Loucy (cell line): ENCODE data around the gene ARNT2.

Source experiments
- H2AFZ ChIP-seq: fragments of 200-600 bp; sonication (generic); 2 replicates; pipeline ENCODE4 v1.6.0; 2016; ENCODE audit warnings: antibody characterized with exemption, mild to moderate bottlenecking, low read length, moderate library complexity
- H3F3A ChIP-seq: fragments of 200-600 bp; 2 replicates; pipeline ENCODE4 v1.6.0; 2016; ENCODE audit warnings: antibody characterized with exemption, low read depth, mild to moderate bottlenecking
- H3K27me3 ChIP-seq: fragments of 200-600 bp; sonication (generic); 2 replicates; pipeline ENCODE4 v1.6.1; 2014; ENCODE audit warnings: low read length, mild to moderate bottlenecking; ENCODE audit not compliant: insufficient read depth, poor library complexity, severe bottlenecking
- H3K36me3 ChIP-seq: fragments of 200-600 bp; sonication (generic); 2 replicates; pipeline ENCODE4 v1.6.1; 2016; ENCODE audit warnings: low read length; ENCODE audit not compliant: insufficient read depth
- H3K4me1 ChIP-seq: fragments of 200-600 bp; sonication (generic); 2 replicates; pipeline ENCODE4 v1.5.1; 2014; ENCODE audit warnings: low read length, mild to moderate bottlenecking; ENCODE audit not compliant: insufficient read depth, poor library complexity, severe bottlenecking
- H3K4me2 ChIP-seq: fragments of 200-600 bp; sonication (generic); 2 replicates; pipeline ENCODE4 v1.6.0; 2014; ENCODE audit warnings: antibody characterized with exemption, low read length, low read depth, mild to moderate bottlenecking; ENCODE audit not compliant: poor library complexity, severe bottlenecking
- H3K4me3 ChIP-seq: fragments of 200-600 bp; sonication (generic); 2 replicates; pipeline ENCODE4 v1.5.1; 2014; ENCODE audit warnings: low read length, mild to moderate bottlenecking, mixed read lengths; ENCODE audit not compliant: poor library complexity, severe bottlenecking
- H3K79me2 ChIP-seq: fragments of 200-600 bp; sonication (generic); 2 replicates; pipeline ENCODE4 v1.6.1; 2014; ENCODE audit warnings: low read length; ENCODE audit not compliant: insufficient read depth
- H3K9ac ChIP-seq: fragments of 200-600 bp; sonication (generic); 2 replicates; pipeline ENCODE4 v1.6.0; 2014; ENCODE audit warnings: mild to moderate bottlenecking, low read depth, low read length, moderate library complexity; ENCODE audit not compliant: poor library complexity, severe bottlenecking
- H3K9me2 ChIP-seq: fragments of 200-600 bp; sonication (generic); replicated peaks from 2 replicates; pipeline ENCODE4 v1.6.1; 2016; ENCODE audit warnings: low read depth, low read length, mixed read lengths
- H3K9me3 ChIP-seq: fragments of 200-600 bp; sonication (generic); 2 replicates; pipeline ENCODE4 v1.6.1; 2014; ENCODE audit warnings: mild to moderate bottlenecking, antibody characterized with exemption, low read length, low read depth; ENCODE audit not compliant: insufficient read depth
- H4K20me1 ChIP-seq: fragments of 200-600 bp; sonication (generic); 2 replicates; pipeline ENCODE4 v1.6.0; 2014; ENCODE audit warnings: antibody characterized with exemption, low read length, mild to moderate bottlenecking; ENCODE audit not compliant: insufficient read depth, poor library complexity, severe bottlenecking
- CTCF ChIP-seq: fragments of 200-600 bp; sonication (generic); conservative IDR thresholded peaks from 2 replicates; pipeline ENCODE4 v1.5.1; 2014; ENCODE audit warnings: mild to moderate bottlenecking, antibody characterized with exemption, low read length
- EZH2phosphoT487 ChIP-seq: fragments of 200-600 bp; IDR thresholded peaks from 2 replicates; pipeline ENCODE4 v1.6.1; 2018; ENCODE audit warnings: antibody characterized with exemption, mild to moderate bottlenecking, moderate library complexity, borderline replicate concordance

The ARNT2 gene

DNA sequence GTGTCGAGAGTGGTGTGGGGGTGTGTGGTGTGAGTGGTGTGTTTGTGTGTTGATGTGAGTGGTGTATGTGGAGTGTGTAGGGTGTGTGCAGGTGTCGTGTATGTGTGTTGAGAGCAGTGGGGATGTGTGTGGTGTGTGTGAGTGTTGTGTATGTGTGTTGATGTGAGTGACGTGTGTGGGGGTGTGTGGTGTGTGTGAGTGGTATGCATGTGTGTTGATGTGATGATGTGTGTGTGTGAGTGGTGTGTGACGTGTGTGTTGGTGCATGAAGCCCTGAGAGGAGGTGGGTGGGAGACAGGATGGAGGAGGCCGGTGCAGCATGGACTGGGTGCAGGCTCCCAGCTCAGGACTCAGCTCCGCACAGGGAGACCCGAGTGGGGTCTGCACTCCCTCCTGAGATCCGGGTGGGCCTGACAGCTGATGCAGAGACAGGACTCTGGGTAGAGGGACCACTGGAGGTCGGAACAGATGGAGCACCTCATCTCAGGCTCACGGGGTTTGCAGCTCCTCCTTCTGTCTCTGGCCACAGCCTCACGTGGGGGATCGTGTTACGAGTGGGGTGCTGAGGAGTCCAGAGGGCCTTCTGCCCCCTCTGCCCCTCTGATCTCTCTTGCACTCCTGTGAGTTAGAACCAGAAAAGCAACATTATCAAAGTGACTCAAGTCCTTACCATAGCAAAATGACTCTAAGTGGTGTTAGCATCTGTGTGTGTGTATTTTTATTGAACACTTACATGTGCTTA is 41.3 kb downstream of the ARNT2 start:
- H3K27me3 ChIP-seq: no peaks in the 10 kb centered on the region
- H3K9me2 ChIP-seq: no peaks in the 10 kb centered on the region
- no peaks in the 10 kb centered on the region for H3K9me3 ChIP-seq
- H3K9ac ChIP-seq: no peak overlapping the region
- no peaks in the 10 kb centered on the region for H3F3A ChIP-seq
- no peak for TF ChIP-seq EZH2phosphoT487
- no peak for TF ChIP-seq CTCF
- no peaks in the 10 kb centered on the region for H4K20me1 ChIP-seq
- no peaks in the 10 kb centered on the region for H3K79me2 ChIP-seq
- no peaks in the 10 kb centered on the region for H3K36me3 ChIP-seq
- no peak overlapping the region for H2AFZ ChIP-seq
- no peak overlapping the region for H3K4me3 ChIP-seq
- no peak overlapping the region for H3K4me2 ChIP-seq
- no peaks in the 10 kb centered on the region for H3K4me1 ChIP-seq

DNA sequence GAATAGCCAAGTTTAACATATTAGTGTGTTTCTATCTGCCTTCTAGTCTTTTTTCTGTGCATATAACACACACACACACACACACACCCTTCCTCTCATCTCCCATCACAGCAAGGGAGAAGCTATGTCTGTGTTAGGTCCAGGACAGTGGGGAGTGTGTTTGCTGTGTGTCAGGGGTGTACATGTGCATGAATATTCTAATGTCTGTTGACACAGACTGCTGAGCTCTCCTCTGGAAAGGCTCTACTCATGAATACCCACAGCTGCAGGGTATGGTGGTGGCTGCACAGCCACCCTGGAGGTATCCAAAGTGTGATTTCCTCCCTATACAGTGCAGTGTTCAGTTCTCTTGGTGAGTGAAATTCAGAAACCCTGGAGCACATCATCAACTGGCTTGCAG is 42.9 kb downstream of the ARNT2 start:
- H3K9me2 ChIP-seq: no peaks in the 10 kb centered on the region
- no peaks in the 10 kb centered on the region for H4K20me1 ChIP-seq
- no peak overlapping the region for H3K9ac ChIP-seq
- H2AFZ ChIP-seq: no peak overlapping the region
- no peak overlapping the region for H3K4me3 ChIP-seq
- H3K79me2 ChIP-seq: no peaks in the 10 kb centered on the region
- TF ChIP-seq EZH2phosphoT487 (no peak), CTCF (no peak)
- no peaks in the 10 kb centered on the region for H3K27me3 ChIP-seq
- no peaks in the 10 kb centered on the region for H3K9me3 ChIP-seq
- H3K4me2 ChIP-seq: no peak overlapping the region
- no peaks in the 10 kb centered on the region for H3K36me3 ChIP-seq
- H3F3A ChIP-seq: no peaks in the 10 kb centered on the region
- H3K4me1 ChIP-seq: no peaks in the 10 kb centered on the region

DNA sequence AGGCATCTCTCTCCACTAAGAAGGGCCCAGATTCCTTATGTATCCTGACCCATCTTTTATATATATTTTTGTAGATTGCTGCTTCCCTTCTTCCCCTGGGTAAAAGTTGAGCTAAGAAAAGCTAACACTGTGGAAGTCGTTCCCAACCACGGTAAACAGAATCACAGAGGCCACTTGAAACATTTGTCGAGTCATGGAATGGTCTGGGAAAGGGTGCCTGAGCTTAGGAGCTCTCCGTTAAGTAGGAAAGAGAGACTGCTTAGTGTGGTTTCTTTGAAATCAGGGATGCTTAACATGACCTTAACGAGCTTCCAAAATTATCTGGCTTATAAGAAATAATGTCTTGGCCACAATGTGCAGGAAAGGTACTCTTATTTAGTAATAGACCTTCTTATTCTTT is 45.6 kb downstream of the ARNT2 start:
- no peaks in the 10 kb centered on the region for H3K9me3 ChIP-seq
- no peaks in the 10 kb centered on the region for H3K79me2 ChIP-seq
- no peak overlapping the region for H2AFZ ChIP-seq
- no peak overlapping the region for H3K4me2 ChIP-seq
- no peaks in the 10 kb centered on the region for H3K36me3 ChIP-seq
- TF ChIP-seq EZH2phosphoT487 (no peak), CTCF (no peak)
- H3K9me2 ChIP-seq: no peaks in the 10 kb centered on the region
- H4K20me1 ChIP-seq: no peaks in the 10 kb centered on the region
- no peaks in the 10 kb centered on the region for H3F3A ChIP-seq
- no peak overlapping the region for H3K4me3 ChIP-seq
- H3K9ac ChIP-seq: no peak overlapping the region
- no peaks in the 10 kb centered on the region for H3K27me3 ChIP-seq
- H3K4me1 ChIP-seq: no peaks in the 10 kb centered on the region
